Measurements from ENCODE around the gene NELFCD. TPM values are rescaled to one million over a fixed set of nuclear protein-coding genes. Genes with fewer than 3 reads are reported as not detected.

NELFCD gene
- polyA plus RNA-seq, 1 donor (not counting 4 experiments of a cell fraction or from before 2014, with no cell fraction given) = 68.5 TPM

DNA sequence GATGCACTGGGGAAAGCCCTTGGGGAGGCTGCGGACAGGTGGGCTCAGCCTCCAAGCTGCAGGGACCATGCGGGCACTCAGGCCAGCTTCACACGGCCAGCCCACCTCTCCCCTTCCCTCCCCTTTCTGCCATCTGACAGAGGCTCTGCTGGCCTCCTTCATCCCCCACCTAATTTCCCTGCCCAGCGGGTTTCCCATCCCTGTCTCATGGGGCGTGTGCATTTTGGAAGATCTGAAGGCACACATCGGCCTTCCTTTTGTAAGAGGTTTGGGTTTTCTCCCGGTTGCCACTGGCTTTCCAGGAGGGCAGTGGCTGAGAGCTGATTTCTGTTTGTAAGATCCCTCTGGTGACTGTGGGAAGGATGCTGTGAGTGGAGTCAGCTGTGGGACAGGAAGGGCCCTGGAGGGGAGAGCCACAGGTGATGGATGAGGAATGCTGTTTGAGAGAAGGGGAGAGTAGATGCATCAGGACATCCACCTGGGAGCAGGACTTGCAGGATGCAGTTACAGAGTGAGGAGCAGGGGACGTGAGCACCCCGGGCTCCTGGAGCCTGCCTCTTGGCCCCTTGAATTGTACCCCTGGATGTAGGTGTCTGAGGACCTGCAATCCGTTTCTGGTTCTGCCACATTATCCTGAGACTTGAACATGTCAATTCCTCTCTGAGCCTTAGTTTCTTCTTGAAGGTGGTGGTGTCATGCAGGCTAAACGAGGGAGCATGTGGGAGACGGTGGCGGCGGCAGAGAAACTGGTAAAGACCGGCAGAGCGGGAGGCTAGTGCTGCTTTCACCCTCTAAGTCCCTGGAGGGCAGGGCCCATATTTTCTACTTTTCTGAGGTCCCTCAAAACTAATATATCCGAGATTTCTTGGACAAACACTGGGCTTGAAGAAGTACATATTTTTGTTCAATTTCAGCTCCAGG, 32.2 kb downstream of the NELFCD start:
- dilution Hi-C loops (cut with MboI; ENCODE audit: extremely low pct_ligation_motif_present, low sequenced_read_pairs) = no loop called here
- no peaks in the 10 kb centered on the region for H3K27me3 ChIP-seq (ENCODE audit: control insufficient read depth, extremely low read depth, insufficient read depth, low read length)
- no peak overlapping the region for H3K4me2 ChIP-seq (ENCODE audit: control insufficient read depth, extremely low read depth, insufficient read depth, low read depth, low read length)
- no peaks in the 10 kb centered on the region for H3K79me2 ChIP-seq (ENCODE audit: control insufficient read depth, insufficient read depth, low read length)
- H3K4me1 ChIP-seq (ENCODE audit: control insufficient read depth, extremely low read depth, insufficient read depth, low read length) = peaks cover 35% of the 10 kb centered on the region
- H3K36me3 ChIP-seq (ENCODE audit: control insufficient read depth in 2 of 2, extremely low read depth in 1 of 2, insufficient read depth in 2 of 2, low read length in 2 of 2) = no peaks in the 10 kb centered on the region
- no peak overlapping the region for H3K4me3 ChIP-seq (ENCODE audit: control insufficient read depth in 2 of 3, extremely low read depth in 1 of 3, insufficient read depth in 2 of 3, low read depth in 1 of 3, low read length in 3 of 3)
- no peak overlapping the region for H3K27ac ChIP-seq (ENCODE audit: control insufficient read depth, insufficient read depth, low read length)
- no peak overlapping the region for H3K9ac ChIP-seq (ENCODE audit: control insufficient read depth, extremely low read depth, insufficient read depth, low read length)
- no peaks in the 10 kb centered on the region for H3K9me3 ChIP-seq (ENCODE audit: control insufficient read depth, low read depth, low read length)
- no peaks in the 10 kb centered on the region for H4K20me1 ChIP-seq (ENCODE audit: control insufficient read depth, extremely low read depth, insufficient read depth, low read length)
- no peak for TF ChIP-seq EZH2 (IDR thresholded peaks at IDR 0.05; ENCODE audit: low read length)
- TF ChIP-seq, protein P1, sequence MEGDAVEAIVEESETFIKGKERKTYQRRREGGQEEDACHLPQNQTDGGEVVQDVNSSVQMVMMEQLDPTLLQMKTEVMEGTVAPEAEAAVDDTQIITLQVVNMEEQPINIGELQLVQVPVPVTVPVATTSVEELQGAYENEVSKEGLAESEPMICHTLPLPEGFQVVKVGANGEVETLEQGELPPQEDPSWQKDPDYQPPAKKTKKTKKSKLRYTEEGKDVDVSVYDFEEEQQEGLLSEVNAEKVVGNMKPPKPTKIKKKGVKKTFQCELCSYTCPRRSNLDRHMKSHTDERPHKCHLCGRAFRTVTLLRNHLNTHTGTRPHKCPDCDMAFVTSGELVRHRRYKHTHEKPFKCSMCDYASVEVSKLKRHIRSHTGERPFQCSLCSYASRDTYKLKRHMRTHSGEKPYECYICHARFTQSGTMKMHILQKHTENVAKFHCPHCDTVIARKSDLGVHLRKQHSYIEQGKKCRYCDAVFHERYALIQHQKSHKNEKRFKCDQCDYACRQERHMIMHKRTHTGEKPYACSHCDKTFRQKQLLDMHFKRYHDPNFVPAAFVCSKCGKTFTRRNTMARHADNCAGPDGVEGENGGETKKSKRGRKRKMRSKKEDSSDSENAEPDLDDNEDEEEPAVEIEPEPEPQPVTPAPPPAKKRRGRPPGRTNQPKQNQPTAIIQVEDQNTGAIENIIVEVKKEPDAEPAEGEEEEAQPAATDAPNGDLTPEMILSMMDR (optimal IDR thresholded peaks at IDR 0.05 in 1 of 3, IDR thresholded peaks at IDR 0.05 in 1 of 3, conservative IDR thresholded peaks at IDR 0.05 in 1 of 3; ENCODE audit: extremely low read depth in 1 of 3, insufficient read depth in 2 of 3, low read length in 3 of 3) = no peak
- H3K9me1 ChIP-seq (ENCODE audit: control insufficient read depth, extremely low read depth, insufficient read depth, low read length) = no peaks in the 10 kb centered on the region
- FAIRE-seq = no peak
- no peak for DNase-seq (ENCODE audit: low read depth, low spot score)
- no peak overlapping the region for H2AFZ ChIP-seq (ENCODE audit: control insufficient read depth, low read length)

DNA sequence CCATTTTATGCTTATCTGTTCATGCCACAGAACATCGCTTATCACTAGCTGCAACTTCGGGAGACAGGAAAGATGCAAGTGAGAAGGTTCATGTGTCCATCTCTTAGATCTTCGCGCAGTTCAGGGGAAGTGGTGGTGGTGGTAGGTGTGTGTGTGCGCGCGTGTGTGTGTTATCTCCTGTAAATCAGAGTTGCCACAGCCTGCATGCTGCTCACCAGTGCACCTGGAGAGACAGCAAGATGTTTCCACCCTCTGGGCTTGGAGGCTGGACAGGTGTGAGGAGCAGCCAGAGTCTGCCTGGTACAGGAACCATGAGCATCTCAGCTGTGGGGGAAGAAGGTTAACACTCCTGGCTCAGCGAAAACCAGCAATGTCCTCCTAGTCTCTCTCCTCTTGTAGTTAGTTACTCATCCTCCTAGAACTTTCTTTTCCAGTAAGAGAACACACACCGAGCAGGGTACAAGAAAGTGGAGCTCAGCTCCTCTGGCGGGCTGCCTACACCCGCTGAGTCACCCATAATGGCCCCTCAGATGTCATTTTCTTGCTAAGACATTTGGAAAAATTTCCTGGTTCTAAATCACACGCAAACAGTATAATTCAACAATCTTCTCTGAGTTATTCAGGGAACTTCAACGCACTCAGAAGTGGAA, 33.0 kb downstream of the NELFCD start:
- Histone ChIP-seq H3K4me1 (ENCODE audit: control insufficient read depth, extremely low read depth, insufficient read depth, low read length) (peaks cover 35% of the 10 kb centered on the region), H3K27me3 (ENCODE audit: control insufficient read depth, extremely low read depth, insufficient read depth, low read length) (no peaks in the 10 kb centered on the region), H4K20me1 (ENCODE audit: control insufficient read depth, extremely low read depth, insufficient read depth, low read length) (no peaks in the 10 kb centered on the region), H3K4me2 (ENCODE audit: control insufficient read depth, extremely low read depth, insufficient read depth, low read depth, low read length) (no peak overlapping the region), H3K4me3 (ENCODE audit: control insufficient read depth in 2 of 3, extremely low read depth in 1 of 3, insufficient read depth in 2 of 3, low read depth in 1 of 3, low read length in 3 of 3) (no peak overlapping the region), H3K9me3 (ENCODE audit: control insufficient read depth, low read depth, low read length) (no peaks in the 10 kb centered on the region), H3K79me2 (ENCODE audit: control insufficient read depth, insufficient read depth, low read length) (no peaks in the 10 kb centered on the region), H3K27ac (ENCODE audit: control insufficient read depth, insufficient read depth, low read length) (no peak overlapping the region), H3K36me3 (ENCODE audit: control insufficient read depth in 2 of 2, extremely low read depth in 1 of 2, insufficient read depth in 2 of 2, low read length in 2 of 2) (no peaks in the 10 kb centered on the region), H2AFZ (ENCODE audit: control insufficient read depth, low read length) (no peak overlapping the region), H3K9ac (ENCODE audit: control insufficient read depth, extremely low read depth, insufficient read depth, low read length) (no peak overlapping the region), H3K9me1 (ENCODE audit: control insufficient read depth, extremely low read depth, insufficient read depth, low read length) (no peaks in the 10 kb centered on the region)
- dilution Hi-C loops (cut with MboI; ENCODE audit: extremely low pct_ligation_motif_present, low sequenced_read_pairs) = no loop called here
- FAIRE-seq = no peak
- TF ChIP-seq, protein P1 (optimal IDR thresholded peaks at IDR 0.05 in 1 of 3, IDR thresholded peaks at IDR 0.05 in 1 of 3, conservative IDR thresholded peaks at IDR 0.05 in 1 of 3; ENCODE audit: extremely low read depth in 1 of 3, insufficient read depth in 2 of 3, low read length in 3 of 3) = no peak
- TF ChIP-seq EZH2 (IDR thresholded peaks at IDR 0.05; ENCODE audit: low read length) = no peak
- no peak for DNase-seq (ENCODE audit: low read depth, low spot score)

All from keratinocyte (primary cell).